ENCODE data around the gene CCDC24.
A peak's percentile ranks its signal among the peaks of the same experiment; 100 is the strongest.

The CCDC24 gene

GRCh38 chr1:43947874-43948437 is 43.4 kb upstream of the CCDC24 start:
- TF ChIP-seq, protein P1, sequence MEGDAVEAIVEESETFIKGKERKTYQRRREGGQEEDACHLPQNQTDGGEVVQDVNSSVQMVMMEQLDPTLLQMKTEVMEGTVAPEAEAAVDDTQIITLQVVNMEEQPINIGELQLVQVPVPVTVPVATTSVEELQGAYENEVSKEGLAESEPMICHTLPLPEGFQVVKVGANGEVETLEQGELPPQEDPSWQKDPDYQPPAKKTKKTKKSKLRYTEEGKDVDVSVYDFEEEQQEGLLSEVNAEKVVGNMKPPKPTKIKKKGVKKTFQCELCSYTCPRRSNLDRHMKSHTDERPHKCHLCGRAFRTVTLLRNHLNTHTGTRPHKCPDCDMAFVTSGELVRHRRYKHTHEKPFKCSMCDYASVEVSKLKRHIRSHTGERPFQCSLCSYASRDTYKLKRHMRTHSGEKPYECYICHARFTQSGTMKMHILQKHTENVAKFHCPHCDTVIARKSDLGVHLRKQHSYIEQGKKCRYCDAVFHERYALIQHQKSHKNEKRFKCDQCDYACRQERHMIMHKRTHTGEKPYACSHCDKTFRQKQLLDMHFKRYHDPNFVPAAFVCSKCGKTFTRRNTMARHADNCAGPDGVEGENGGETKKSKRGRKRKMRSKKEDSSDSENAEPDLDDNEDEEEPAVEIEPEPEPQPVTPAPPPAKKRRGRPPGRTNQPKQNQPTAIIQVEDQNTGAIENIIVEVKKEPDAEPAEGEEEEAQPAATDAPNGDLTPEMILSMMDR (IDR thresholded peaks at IDR 0.05; ENCODE audit: low read depth, low read length) = no peak
- peak overlapping the region; percentile 88 for H3K4me3 ChIP-seq (ENCODE audit: low read depth, low read length)

DNA sequence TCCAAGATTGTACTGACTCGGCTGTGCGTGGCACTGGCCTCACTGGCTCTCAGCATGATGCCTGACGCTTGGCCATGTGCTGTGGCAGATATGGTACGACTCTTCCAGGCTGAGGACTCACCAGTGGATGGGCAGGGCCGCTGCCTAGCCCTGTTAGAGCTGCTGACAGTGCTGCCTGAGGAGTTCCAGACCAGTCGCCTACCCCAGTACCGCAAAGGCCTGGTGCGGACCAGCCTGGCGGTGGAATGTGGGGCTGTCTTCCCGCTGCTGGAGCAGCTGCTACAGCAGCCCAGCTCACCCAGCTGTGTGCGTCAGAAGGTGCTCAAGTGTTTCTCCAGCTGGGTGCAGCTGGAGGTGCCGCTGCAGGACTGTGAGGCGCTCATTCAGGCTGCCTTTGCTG is 41.7 kb upstream of the CCDC24 start:
- TF ChIP-seq, protein P1 (IDR thresholded peaks at IDR 0.05; ENCODE audit: low read depth, low read length) = no peak
- H3K4me3 ChIP-seq (ENCODE audit: low read depth, low read length) = no peak overlapping the region

DNA sequence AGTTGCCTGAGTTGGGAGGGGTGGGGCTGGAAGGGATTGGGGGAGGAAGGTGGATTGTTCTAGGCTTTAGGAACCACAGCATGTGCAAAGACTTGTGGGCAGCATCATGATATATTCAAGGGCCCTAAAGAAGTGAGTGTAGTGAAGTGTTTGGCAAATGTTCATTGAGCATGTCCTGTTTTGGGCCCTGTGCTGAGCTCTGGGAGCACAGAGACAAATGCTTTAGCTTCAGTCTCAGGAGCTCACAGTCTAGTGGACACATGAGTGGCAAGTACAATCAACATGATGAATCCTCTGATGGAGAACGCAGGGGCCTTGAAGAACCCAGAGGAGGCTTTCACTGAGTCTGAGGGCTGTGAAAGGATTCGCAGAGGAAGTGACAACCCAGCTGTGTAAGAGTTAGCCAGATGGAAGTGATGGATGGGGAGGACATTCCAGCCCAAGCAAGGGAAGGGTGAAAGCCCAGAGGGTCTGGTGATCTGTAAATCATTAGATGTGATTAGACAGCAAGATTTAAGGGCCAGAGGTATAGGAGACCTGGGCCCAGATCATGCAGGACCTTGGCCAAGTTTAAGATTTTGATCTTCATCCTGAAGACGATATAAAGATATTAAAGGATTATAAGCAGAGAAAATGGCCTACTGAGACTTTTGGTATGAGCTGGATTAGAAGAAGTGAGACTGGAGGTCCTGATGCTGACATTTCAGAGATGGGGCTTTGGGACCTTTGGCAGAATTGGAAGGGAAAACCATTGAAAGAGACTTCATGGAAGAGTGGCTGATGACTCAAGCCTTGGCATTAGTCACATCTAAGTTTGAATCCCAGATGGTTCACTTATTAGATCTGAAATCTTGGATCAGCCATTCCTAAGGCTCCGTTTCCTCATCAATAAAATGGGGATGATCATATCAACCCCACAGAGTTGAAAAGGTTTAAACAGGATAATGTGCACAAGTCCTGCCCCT is 40.1 kb upstream of the CCDC24 start:
- no peak overlapping the region for H3K4me3 ChIP-seq (ENCODE audit: low read depth, low read length)
- TF ChIP-seq, protein P1 (IDR thresholded peaks at IDR 0.05; ENCODE audit: low read depth, low read length) = no peak

- TF ChIP-seq, protein P1 (IDR thresholded peaks at IDR 0.05; ENCODE audit: low read depth, low read length) = no peak
Observed at GRCh38 chr1:43952731-43953346, 38.6 kb upstream of the CCDC24 start.

DNA sequence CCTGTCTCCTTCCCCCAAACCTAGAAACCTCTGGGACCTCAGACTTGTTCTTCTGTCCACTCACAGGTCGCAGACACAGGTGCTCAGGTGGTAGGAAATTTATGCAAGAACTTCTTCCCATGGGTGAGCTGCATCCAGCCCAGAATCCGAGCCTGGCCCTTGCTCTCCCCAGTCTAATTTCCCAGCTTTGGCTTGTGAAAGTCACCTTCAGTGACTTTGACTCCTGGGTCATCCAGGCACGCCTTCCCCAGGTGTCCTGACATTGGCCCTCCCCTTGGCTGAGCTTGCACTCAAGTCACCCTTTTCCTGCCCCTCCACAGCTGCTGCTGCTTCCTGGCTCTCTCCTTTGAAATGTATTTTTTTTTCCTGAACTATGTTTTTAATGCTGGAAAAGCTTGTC is 38.0 kb upstream of the CCDC24 start:
- TF ChIP-seq, protein P1 (IDR thresholded peaks at IDR 0.05; ENCODE audit: low read depth, low read length) = no peak
- no peak overlapping the region for H3K4me3 ChIP-seq (ENCODE audit: low read depth, low read length)

More at GRCh38 chr1:43952731-43953346, 38.6 kb upstream of the CCDC24 start:
- H3K4me3 ChIP-seq (ENCODE audit: low read depth, low read length) = no peak overlapping the region

GRCh38 chr1:43954036-43954435 is 37.4 kb upstream of the CCDC24 start:
- no peak overlapping the region for H3K4me3 ChIP-seq (ENCODE audit: low read depth, low read length)
- TF ChIP-seq, protein P1 (IDR thresholded peaks at IDR 0.05; ENCODE audit: low read depth, low read length) = no peak

Measured in WI38 (cell line).